Measurements from ENCODE around the gene ZNF565.
A peak's percentile ranks its signal among the peaks of the same experiment; 100 is the strongest.
"Not testable (repeated sequence)": the region's sequence is repeated elsewhere in the genome, so short reads cannot be mapped to it uniquely, and the experiment has no call there.

ZNF565 gene

DNA sequence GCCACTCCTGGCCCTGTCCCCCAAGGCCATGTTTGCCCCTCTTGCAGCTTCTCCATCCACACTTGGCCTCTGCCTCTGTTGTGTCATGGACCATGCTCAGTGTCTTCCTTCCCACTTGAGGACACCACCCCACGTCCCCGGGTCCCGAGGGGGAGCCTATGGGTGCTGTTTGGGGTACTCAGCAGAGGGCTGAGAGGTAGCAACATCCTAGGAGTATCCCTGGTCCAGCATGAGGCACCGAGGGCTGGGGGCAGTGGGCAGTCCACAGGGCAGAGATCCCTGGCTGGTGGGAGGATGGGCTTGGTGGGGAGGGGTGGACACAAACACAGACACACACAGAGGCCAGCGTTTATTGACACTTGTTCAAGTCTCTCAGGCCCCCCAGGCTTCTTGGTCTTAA, 63.9 kb downstream of the ZNF565 start:
- no peak for DNase-seq (ENCODE audit: low read depth)

DNA sequence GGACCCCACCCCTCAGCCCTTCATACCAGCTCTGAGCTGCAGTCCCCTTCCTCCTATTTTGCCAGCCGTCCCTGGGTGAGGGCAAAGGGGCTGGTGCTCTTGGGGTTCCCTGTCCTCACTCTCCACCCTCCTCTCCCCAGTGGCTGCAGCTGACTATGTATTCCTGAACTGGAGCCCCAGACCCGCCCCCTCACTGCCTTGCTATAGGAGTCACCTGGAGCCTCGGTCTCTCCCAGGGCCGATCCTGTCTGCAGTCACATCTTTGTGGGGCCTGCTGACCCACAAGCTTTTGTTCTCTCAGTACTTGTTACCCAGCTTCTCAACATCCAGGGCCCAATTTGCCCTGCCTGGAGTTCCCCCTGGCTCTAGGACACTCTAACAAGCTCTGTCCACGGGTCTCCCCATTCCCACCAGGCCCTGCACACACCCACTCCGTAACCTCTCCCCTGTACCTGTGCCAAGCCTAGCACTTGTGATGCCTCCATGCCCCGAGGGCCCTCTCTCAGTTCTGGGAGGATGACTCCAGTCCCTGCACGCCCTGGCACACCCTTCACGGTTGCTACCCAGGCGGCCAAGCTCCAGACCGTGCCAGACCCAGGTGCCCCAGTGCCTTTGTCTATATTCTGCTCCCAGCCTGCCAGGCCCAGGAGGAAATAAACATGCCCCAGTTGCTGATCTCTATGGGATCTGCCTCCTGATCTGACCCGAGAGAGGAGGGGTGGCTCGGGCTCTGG, 64.6 kb downstream of the ZNF565 start:
- no peak for DNase-seq (ENCODE audit: low read depth)

DNA sequence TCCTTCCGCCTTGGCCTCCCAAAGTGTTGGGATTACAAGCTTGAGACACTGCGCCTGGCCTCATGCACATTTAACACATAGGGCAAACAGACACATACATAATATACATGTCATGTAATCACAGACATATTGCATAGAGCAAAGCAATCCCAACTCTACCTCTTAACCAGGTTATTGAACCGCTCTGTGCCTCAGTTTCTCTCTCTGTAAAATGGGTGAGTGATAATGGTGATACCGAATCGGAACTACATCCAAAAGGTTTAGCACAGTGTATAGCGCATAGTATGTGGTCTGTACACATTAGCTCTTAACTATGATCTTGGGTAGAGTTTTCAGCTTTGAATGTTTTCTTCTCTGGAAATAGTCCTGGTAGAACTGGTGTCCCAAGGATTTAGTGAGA, 69.8 kb downstream of the ZNF565 start:
- no peak for DNase-seq (ENCODE audit: low read depth)

DNA sequence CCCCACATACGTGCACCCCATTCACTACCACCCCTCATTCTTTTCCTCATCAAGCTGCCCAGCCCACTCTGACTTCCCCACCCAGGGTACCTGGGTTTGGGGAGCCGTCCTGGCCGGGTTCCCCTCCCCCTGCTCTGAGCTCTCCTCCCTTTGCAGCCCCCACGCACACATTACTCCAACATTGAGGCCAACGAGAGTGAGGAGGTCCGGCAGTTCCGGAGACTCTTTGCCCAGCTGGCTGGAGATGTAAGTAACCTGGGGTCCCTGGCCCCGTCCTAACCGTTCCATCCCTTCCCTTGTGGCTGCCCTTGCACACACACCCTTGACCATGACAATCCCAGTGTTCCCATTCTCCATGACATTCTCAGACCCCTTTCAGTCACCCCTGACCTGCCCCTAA, 72.0 kb downstream of the ZNF565 start:
- DNase-seq (ENCODE audit: low read depth), result no peak

DNA sequence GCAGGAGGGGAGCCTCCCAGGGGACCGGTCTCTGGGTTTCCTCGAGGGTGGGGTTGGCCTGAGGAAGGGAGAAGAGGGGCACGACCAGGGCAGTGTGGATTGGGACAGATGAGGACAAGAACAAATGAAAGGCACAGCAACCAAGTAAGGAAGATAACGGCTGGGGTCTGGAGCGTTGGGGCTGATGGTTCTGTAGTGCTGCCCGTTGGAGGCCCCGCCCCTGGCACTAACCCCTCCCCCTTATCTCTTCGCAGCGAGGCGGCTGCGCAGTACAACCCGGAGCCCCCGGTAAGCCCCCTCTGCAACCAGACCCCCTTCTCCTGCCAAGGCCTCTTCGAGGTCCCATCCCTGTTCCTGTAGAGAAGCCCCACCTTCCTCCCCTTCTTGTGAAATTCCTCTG, 72.4 kb downstream of the ZNF565 start:
- no peak for DNase-seq (ENCODE audit: low read depth)

DNA sequence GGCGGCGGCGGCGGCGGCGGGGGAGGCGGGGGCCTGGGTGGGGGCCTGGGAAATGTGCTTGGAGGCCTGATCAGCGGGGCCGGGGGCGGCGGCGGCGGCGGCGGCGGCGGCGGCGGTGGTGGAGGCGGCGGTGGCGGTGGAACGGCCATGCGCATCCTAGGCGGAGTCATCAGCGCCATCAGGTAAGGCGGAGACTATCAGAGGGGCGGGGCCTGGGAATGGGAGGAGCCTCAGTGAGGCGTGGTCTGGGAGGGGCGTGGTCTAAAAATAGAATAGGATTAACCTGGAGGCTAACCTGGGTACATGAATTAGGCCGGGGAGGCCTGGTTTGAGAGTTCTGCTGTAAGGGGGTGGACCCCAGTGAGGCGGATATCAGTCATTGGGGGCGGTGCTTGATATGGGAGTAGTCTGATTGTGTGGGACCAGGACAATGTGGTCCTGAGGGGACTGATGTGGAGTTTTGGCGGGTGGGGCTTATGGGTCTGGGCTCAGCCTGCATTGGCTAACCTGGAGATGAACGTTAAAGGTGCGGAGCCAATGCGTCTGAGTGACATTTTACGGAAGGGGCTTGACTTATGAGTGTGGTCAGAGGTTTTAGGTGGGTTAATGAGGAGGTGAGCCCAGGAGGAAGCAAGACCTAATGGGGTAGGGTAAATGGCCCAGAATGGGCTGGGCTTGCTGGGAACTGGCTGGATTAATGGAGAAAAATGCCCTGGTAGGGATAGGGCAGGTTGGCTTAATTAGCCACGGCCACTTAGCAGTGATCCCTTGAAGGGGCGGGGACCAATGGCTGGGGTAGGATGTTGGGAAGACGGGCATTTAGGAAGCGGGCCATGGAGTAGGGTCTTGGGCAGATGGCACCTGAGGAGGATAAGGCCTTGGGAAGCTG, 73.2 kb downstream of the ZNF565 start:
- peak; percentile 85 for DNase-seq (ENCODE audit: low read depth)

DNA sequence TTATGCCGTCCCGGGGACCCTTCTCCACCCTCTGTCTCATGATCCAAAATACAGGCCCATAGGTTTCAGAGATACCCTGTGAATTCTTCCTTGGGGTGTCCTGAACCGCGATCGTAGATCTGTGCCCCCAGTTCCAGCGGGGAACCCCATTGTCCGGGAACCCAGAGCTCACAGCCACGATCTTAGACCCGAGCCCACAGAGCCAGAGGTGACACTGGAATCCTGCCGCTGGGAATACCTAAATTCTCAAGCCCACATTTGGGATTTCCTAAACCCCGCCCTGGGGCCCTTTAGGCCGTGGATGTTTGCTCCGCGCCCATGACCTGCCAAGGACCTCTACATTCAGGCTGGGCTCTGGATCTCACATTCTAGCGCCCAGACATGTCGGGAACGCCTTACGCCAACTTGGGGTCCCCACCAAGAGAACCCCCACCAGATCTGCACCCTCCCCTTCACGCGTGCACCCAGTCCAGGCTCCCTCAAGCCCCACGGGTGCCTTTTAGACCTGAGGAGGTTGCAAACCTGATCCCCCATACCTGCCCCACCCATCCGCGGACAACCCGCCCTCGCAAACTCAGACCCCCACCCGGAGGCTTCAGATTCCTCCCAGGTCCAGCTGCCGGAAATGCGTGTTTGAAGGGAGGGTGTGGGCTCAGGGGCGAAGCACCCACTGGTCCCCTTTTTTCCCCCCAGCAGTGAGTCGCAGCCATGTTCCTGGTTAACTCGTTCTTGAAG, 74.0 kb downstream of the ZNF565 start:
- DNase-seq (ENCODE audit: low read depth), result no peak

DNA sequence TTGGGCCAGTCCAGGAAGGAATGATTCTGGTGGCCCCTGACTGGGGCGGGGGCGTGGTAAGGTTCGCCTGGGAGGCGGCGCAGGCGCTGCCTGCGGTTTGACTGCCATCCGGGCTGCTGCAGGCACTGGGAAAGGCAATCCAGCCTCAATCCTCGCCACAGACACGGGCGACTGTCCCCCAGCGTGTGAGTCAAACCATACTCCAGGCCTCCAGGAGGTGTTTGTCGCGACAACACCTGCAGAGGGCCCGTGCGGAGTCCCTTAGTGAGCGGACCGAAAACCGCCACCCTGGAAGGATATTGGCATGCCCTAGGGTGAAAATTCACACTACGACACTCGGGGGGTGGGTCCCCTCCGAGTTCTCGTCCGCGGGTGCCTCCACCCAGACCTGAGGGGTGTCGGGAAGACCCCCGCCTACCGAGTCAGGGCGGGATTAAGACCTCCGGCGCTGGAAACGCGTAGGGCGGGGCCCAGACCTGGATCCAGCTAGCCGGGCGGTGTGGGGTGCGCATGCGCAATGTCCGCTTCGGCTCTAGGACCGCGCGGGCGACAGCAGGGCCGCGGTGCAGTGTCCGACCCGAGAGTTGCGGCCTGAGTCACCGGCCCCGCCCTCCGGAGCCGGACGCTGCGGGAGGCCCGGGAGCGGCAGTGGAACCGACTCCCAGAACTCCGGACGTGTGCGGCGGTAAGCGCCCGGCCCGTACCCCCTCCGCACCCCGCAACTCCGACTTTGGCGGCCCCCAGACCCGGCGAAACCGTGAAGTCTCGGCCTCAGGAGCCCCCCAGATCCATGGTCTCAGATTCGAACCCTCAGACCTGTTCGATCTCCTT, 74.8 kb downstream of the ZNF565 start, which contains the start of gene CAPNS1:
CAPNS1 (plus strand) TSS at position 594 of the 831 bp plus-strand sequence. CDS start 946 bp downstream, outside the sequence.
- DNase-seq (ENCODE audit: low read depth), result peak; percentile 85

DNA sequence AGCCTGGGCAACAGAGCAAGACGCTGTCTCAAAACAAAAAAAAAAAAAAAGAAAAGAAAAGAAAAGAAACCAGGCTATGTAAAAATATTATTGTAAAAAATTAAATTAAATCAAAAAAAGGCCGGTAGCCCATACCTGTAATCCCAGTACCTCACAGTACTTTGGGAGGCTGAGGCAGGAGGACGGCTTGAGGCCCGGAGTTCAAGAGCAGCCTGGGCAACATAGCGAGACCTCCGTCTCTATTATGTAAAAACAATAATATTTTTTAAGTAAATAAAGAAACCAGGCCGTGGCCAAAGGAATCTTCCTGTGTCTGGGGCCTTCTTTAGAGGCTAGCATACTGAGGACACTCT, 75.4 kb downstream of the ZNF565 start:
- DNase-seq (ENCODE audit: low read depth), result no peak

DNA sequence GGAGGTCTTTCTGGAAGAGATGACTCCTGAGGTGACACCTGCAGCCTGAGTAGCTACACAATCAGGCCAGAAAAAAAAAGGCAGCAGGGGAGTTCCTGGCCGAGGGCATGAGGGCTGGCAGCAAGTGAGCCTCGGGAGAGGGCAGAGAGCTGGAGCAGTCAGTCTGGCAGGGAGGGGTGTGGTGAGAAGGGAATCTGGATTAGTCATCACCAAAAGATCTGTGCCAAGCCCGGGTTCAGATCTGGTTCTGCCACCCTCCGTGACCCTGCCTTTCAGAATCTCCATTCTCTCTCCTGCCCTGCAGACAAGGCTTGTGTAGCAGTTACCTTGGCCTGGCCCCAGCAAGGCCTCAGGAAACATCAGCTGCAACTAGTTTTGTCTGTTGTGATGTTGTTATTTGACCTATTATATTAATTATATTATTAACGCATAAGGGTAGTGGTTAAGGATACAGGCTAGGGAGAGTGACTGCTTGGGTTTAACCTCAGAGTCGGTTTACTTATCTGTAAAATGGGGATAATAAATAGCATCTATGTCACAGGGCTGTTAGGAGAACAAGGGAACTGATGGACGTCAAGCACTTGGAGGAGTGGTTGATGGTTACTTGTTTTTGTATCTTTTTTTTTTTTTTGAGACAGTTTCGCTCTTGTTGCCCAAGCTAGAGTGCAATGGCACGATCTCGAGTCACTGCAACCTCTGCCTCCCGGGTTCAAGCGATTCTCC, 77.3 kb downstream of the ZNF565 start:
- no peak for DNase-seq (ENCODE audit: low read depth)

DNA sequence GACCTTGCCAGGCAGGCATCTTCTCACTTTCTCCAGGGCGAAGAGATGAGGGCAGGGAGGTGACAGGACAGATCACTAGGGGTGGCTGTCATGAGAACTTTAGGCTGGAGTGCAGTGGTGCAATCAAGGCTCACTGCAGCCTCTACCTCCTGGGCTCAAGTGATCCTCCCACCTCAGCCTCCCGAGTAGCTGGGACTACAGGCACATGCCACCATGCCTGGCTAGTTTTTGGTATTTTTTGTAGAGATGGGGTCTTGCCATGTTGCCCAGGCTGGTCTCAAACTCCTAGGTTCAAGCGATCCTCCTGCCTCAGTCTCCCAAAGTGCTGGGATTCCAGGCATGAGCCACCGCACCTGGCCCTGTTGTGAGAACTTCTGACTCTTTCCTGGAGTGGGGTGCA, 79.6 kb downstream of the ZNF565 start:
- DNase-seq (ENCODE audit: low read depth), result not testable (repeated sequence)
